ENCODE measurements around the gene GREM2. TPM values are rescaled to one million over a fixed set of nuclear protein-coding genes. Genes with fewer than 3 reads are reported as not detected.

Gene GREM2
- total and polyA plus RNA-seq, 2 experiments from 2014 or later, result 0.18 to 0.21 TPM

DNA sequence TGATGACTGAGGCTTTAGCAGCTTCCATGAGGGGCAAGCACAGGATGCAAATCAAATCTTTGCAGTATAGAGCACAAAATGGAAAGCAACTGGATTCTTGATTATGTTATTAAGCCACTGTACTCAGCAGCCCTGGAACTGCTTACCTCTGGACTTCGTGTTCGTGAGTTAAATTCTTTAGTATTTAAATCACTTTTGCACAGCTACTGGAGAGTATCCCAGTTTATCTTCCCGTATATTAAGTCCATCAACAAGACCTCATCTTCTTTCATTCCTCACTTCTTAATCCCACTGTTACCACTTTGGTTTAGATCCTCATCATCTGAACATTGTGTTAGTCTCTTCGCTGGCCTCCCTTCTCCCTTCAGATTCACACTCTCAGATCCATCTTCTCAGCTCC is 108.9 kb downstream of the GREM2 start:
- no peak overlapping the region for H3K27ac ChIP-seq (ENCODE audit: low read depth)
- no peaks in the 10 kb centered on the region for H4K20me1 ChIP-seq (replicated peaks; ENCODE audit: insufficient read depth)
- ATAC-seq, result no peak
- peaks cover 4% of the 10 kb centered on the region; the same call in 1 of the 2 replicates for H3K9me2 ChIP-seq (ENCODE audit: insufficient read depth)
- no peaks in the 10 kb centered on the region for H3K36me3 Mint-ChIP-seq (ENCODE audit: low read depth)
- no peak for DNase-seq (ENCODE audit: low spot score)
- H3K4me1 ChIP-seq (ENCODE audit: insufficient read depth), result no peaks in the 10 kb centered on the region
- no peaks in the 10 kb centered on the region for H3F3A ChIP-seq (replicated peaks; ENCODE audit: low read depth)
- H3K9me3 Mint-ChIP-seq, result 0 out of 3 replicates have a peak, but pooled peaks cover 2% of the 10 kb centered on the region
- no peaks in the 10 kb centered on the region for H3K4me1 Mint-ChIP-seq
- peaks cover 2% of the 10 kb centered on the region for H3K27me3 Mint-ChIP-seq (ENCODE audit: insufficient read depth, low read depth, poor library complexity)
- H3K36me3 ChIP-seq (ENCODE audit: insufficient read depth), result no peaks in the 10 kb centered on the region
- H3K79me2 ChIP-seq (replicated peaks; ENCODE audit: insufficient read depth), result no peaks in the 10 kb centered on the region
- TF ChIP-seq STAT1 (IDR thresholded peaks at IDR 0.05; ENCODE audit: unreplicated experiment) (no peak), CREB1 (CRISPR knock-in tag; IDR thresholded peaks at IDR 0.05; ENCODE audit: low read depth) (no peak), ZNF331 (CRISPR knock-in tag; IDR thresholded peaks at IDR 0.05; ENCODE audit: low read depth) (no peak), JUNB (IDR thresholded peaks at IDR 0.05; ENCODE audit: unreplicated experiment) (no peak), EZH2 (IDR thresholded peaks at IDR 0.05; ENCODE audit: low read depth, unreplicated experiment) (no peak)
- TF ChIP-seq, protein P1, sequence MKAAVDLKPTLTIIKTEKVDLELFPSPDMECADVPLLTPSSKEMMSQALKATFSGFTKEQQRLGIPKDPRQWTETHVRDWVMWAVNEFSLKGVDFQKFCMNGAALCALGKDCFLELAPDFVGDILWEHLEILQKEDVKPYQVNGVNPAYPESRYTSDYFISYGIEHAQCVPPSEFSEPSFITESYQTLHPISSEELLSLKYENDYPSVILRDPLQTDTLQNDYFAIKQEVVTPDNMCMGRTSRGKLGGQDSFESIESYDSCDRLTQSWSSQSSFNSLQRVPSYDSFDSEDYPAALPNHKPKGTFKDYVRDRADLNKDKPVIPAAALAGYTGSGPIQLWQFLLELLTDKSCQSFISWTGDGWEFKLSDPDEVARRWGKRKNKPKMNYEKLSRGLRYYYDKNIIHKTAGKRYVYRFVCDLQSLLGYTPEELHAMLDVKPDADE (IDR thresholded peaks at IDR 0.05), result no peak
- no peak overlapping the region for H3K27ac Mint-ChIP-seq
- H3K4me3 Mint-ChIP-seq, result no peak overlapping the region
- no peak overlapping the region for H2AFZ ChIP-seq
- H3K27me3 ChIP-seq (ENCODE audit: insufficient read depth), result no peaks in the 10 kb centered on the region
- H3K4me2 ChIP-seq, result no peak overlapping the region
- H3K4me3 ChIP-seq, result no peak overlapping the region

- H3K27ac Mint-ChIP-seq, result no peak overlapping the region
- no peaks in the 10 kb centered on the region for H3K36me3 Mint-ChIP-seq (ENCODE audit: low read depth)
- peaks cover 4% of the 10 kb centered on the region; the same call in 1 of the 2 replicates for H3K9me2 ChIP-seq (ENCODE audit: insufficient read depth)
- H3K4me2 ChIP-seq, result no peak overlapping the region
- H3K27me3 ChIP-seq (ENCODE audit: insufficient read depth), result no peaks in the 10 kb centered on the region
- DNase-seq (ENCODE audit: low spot score) (no peak), ATAC-seq (no peak)
- no peaks in the 10 kb centered on the region for H4K20me1 ChIP-seq (replicated peaks; ENCODE audit: insufficient read depth)
- H3K4me3 Mint-ChIP-seq, result no peak overlapping the region
- H3K27ac ChIP-seq (ENCODE audit: low read depth), result no peak overlapping the region
- 0 out of 3 replicates have a peak, but pooled peaks cover 2% of the 10 kb centered on the region for H3K9me3 Mint-ChIP-seq
- H3K4me3 ChIP-seq, result no peak overlapping the region
- no peaks in the 10 kb centered on the region for H3K27me3 Mint-ChIP-seq (ENCODE audit: insufficient read depth, low read depth, poor library complexity)
- TF ChIP-seq, protein P1 (IDR thresholded peaks at IDR 0.05), result no peak
- no peaks in the 10 kb centered on the region for H3K36me3 ChIP-seq (ENCODE audit: insufficient read depth)
- no peaks in the 10 kb centered on the region for H3K79me2 ChIP-seq (replicated peaks; ENCODE audit: insufficient read depth)
- H2AFZ ChIP-seq, result no peak overlapping the region
- no peaks in the 10 kb centered on the region for H3F3A ChIP-seq (replicated peaks; ENCODE audit: low read depth)
- no peaks in the 10 kb centered on the region for H3K4me1 Mint-ChIP-seq
- H3K4me1 ChIP-seq (ENCODE audit: insufficient read depth), result no peaks in the 10 kb centered on the region
Measured at GRCh38 chr1:240501115-240501514, 110.8 kb downstream of the GREM2 start.

GRCh38 chr1:240500647-240501046 is 111.3 kb downstream of the GREM2 start:
- H2AFZ ChIP-seq, result no peak overlapping the region
- H3K4me1 ChIP-seq (ENCODE audit: insufficient read depth), result no peaks in the 10 kb centered on the region
- Mint-ChIP-seq H3K4me3 (no peak overlapping the region), H3K36me3 (ENCODE audit: low read depth) (no peaks in the 10 kb centered on the region), H3K27me3 (ENCODE audit: insufficient read depth, low read depth, poor library complexity) (no peaks in the 10 kb centered on the region), H3K4me1 (no peaks in the 10 kb centered on the region), H3K9me3 (0 out of 3 replicates have a peak, but pooled peaks cover 2% of the 10 kb centered on the region), H3K27ac (no peak overlapping the region)
- DNase-seq (ENCODE audit: low spot score), result no peak
- H3F3A ChIP-seq (replicated peaks; ENCODE audit: low read depth), result no peaks in the 10 kb centered on the region
- H3K4me3 ChIP-seq, result no peak overlapping the region
- H3K4me2 ChIP-seq, result no peak overlapping the region
- no peak for ATAC-seq
- H3K36me3 ChIP-seq (ENCODE audit: insufficient read depth), result no peaks in the 10 kb centered on the region
- no peaks in the 10 kb centered on the region for H3K27me3 ChIP-seq (ENCODE audit: insufficient read depth)
- H4K20me1 ChIP-seq (replicated peaks; ENCODE audit: insufficient read depth), result no peaks in the 10 kb centered on the region
- H3K9me2 ChIP-seq (ENCODE audit: insufficient read depth), result peaks cover 4% of the 10 kb centered on the region; the same call in 1 of the 2 replicates
- H3K79me2 ChIP-seq (replicated peaks; ENCODE audit: insufficient read depth), result no peaks in the 10 kb centered on the region
- no peak overlapping the region for H3K27ac ChIP-seq (ENCODE audit: low read depth)
- TF ChIP-seq, protein P2, sequence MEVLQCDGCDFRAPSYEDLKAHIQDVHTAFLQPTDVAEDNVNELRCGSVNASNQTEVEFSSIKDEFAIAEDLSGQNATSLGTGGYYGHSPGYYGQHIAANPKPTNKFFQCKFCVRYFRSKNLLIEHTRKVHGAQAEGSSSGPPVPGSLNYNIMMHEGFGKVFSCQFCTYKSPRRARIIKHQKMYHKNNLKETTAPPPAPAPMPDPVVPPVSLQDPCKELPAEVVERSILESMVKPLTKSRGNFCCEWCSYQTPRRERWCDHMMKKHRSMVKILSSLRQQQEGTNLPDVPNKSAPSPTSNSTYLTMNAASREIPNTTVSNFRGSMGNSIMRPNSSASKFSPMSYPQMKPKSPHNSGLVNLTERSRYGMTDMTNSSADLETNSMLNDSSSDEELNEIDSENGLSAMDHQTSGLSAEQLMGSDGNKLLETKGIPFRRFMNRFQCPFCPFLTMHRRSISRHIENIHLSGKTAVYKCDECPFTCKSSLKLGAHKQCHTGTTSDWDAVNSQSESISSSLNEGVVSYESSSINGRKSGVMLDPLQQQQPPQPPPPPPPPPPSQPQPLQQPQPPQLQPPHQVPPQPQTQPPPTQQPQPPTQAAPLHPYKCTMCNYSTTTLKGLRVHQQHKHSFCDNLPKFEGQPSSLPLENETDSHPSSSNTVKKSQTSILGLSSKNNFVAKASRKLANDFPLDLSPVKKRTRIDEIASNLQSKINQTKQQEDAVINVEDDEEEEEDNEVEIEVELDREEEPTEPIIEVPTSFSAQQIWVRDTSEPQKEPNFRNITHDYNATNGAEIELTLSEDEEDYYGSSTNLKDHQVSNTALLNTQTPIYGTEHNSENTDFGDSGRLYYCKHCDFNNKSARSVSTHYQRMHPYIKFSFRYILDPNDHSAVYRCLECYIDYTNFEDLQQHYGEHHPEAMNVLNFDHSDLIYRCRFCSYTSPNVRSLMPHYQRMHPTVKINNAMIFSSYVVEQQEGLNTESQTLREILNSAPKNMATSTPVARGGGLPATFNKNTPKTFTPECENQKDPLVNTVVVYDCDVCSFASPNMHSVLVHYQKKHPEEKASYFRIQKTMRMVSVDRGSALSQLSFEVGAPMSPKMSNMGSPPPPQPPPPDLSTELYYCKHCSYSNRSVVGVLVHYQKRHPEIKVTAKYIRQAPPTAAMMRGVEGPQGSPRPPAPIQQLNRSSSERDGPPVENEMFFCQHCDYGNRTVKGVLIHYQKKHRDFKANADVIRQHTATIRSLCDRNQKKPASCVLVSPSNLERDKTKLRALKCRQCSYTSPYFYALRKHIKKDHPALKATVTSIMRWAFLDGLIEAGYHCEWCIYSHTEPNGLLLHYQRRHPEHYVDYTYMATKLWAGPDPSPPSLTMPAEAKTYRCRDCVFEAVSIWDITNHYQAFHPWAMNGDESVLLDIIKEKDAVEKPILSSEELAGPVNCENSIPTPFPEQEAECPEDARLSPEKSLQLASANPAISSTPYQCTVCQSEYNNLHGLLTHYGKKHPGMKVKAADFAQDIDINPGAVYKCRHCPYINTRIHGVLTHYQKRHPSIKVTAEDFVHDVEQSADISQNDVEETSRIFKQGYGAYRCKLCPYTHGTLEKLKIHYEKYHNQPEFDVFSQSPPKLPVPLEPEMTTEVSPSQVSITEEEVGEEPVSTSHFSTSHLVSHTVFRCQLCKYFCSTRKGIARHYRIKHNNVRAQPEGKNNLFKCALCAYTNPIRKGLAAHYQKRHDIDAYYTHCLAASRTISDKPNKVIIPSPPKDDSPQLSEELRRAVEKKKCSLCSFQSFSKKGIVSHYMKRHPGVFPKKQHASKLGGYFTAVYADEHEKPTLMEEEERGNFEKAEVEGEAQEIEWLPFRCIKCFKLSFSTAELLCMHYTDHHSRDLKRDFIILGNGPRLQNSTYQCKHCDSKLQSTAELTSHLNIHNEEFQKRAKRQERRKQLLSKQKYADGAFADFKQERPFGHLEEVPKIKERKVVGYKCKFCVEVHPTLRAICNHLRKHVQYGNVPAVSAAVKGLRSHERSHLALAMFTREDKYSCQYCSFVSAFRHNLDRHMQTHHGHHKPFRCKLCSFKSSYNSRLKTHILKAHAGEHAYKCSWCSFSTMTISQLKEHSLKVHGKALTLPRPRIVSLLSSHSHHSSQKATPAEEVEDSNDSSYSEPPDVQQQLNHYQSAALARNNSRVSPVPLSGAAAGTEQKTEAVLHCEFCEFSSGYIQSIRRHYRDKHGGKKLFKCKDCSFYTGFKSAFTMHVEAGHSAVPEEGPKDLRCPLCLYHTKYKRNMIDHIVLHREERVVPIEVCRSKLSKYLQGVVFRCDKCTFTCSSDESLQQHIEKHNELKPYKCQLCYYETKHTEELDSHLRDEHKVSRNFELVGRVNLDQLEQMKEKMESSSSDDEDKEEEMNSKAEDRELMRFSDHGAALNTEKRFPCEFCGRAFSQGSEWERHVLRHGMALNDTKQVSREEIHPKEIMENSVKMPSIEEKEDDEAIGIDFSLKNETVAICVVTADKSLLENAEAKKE (CRISPR knock-in tag; IDR thresholded peaks at IDR 0.05), result no peak
- no peak for TF ChIP-seq JUNB (IDR thresholded peaks at IDR 0.05; ENCODE audit: unreplicated experiment)
